ENCODE data around the gene ZSWIM8. TPM values are rescaled to one million over a fixed set of nuclear protein-coding genes. Genes with fewer than 3 reads are reported as not detected.
"Not testable (repeated sequence)": the region's sequence is repeated elsewhere in the genome, so short reads cannot be mapped to it uniquely, and the experiment has no call there.

ZSWIM8 gene
- total RNA-seq, 1 donor from 2014 or later: 91.5 TPM

DNA sequence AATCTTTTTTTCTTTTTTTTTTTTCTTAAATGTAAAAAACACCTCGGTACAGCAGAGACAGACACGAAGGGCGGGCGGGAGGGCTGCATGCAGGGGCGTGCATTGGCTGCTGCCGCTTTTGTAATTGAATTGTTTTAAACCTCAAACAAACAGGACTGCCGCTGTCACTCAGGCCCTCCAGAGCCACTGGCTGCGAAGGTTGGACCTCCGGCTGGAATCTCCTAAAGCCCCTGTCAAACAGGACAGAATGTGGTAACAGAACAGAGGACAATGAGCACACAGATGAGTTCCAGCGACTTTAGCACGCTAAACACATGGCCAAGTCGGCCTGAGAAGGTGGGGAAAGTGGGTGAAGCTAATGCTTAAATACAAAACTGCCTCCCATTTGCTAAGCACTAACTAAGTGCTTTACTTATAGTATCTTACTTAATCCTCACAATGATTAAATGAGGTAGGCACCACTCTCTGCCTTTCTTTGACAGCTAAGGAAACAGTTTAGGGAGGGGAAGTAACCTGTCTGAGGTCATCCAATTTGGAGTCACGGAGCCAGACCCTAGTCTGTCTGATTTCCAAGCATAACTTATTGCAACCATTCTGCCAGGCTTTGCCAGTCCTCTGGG lies 29.0 kb downstream of the ZSWIM8 start:
- DNase-seq (ENCODE audit: low spot score): no peak

DNA sequence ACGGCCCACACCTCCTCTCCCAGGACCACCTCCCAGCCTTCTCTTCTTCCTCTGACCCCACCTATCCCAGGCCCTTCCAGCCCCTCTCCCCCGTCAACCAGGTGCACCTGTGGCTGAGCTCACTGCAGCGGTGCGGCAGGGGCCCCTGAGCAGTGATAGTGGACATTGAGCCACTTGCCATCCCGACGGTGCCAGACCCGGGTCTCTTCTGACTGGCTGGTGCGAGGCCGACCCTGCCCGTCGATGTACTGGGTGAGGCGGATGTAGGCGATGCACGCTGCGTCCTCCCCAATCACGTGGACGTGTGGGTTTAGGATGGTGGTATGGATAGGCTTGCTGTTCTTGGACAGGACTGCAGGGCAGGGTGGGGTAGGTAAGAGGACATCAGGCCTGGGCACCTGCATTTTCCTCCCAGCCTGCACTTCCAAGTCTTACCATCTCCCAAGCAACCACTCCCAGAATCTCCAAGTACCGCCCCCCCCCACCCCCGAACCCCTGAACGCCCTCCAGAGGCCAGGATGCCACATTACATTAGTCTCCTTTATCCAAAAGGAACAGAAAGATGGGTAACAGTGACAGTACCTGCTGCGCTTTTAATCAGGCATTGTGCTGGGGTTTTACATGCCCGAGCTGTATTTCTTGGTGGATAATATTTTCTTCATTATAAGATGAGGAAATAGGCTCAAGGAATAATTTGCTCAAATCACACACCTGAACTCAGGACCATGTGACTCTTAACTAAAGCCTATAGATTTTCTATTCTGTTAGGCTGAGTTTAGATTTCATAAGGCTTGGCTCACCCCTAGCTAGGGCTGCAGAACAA lies 29.7 kb downstream of the ZSWIM8 start:
- DNase-seq (ENCODE audit: low spot score): no peak

DNA sequence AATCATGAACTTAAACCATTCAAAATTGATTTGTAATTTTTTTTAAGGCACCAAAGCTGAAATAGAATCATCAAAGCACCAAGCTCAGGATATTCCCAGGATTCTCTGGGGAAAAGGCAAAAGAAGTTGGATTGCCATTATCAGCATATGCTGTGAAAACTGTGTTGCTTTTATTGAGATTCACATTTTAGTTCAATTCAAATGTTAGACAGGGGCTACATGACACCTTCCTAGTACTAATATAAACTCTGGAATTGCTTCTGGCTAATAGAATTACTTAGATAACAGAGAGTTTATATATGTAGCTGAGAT lies 30.3 kb downstream of the ZSWIM8 start:
- DNase-seq (ENCODE audit: low spot score): no peak

DNA sequence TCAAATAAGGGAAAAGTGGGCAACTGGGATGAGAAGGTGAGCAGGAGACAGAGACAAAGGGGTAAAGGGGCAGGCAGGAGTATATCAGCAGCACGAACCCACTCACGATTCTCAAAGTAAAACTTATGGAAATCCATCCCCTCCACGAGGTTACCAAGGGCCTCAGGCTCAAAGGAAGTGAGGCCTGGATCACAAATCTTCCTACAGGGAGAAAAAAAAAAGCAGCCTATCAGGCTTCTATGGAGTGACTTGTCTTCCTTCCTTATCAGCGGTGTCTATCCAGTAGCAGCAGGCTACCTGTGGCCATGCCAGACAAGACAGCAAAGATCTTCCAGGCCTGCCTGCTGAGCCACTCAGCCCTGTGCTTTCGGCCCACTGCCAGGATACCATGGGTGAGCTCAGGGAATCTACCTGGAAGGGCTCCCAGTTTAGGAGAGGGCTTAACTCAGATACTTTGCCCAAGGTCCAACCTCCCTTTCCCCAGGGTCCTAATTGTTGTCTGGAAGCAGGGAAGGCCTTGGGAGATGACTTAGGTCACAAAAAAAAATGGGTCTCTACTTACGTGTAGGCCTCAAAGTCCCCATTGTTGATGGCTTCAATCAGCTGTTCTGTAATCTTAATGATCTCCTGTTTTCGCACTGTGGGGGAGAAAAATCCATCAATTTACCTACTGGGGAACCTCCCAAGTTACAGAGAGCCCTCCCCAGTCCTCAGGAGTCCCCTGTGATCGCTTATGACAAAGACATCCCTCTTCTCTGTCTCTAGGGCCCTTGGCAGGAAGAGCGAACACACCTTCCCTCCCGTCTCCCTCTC lies 31.7 kb downstream of the ZSWIM8 start:
- no peak for DNase-seq (ENCODE audit: low spot score)

DNA sequence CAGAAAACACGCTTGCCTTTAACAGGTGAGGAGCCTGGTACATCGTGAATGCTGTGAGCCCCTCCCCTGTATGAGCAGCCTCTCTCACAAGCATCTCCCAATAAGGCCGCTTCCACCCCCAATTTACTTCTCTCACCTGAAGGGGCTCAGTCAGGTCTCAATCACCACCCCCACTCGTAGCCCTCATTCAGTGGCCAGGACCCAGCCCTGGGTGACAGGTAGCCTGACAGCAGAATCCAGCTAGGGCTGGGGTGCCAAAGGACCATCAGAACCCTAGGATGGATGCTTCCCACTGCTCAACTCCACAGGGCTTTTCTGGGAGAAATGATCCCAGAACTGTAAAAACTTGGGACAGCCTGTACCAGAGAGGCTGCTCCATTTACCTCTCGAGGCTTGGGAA lies 32.4 kb downstream of the ZSWIM8 start:
- no peak for DNase-seq (ENCODE audit: low spot score)

GRCh38 chr10:73818402-73818801 lies 33.0 kb downstream of the ZSWIM8 start:
- DNase-seq (ENCODE audit: low spot score): no peak

GRCh38 chr10:73819081-73819480 lies 33.7 kb downstream of the ZSWIM8 start:
- DNase-seq (ENCODE audit: low spot score): no peak

DNA sequence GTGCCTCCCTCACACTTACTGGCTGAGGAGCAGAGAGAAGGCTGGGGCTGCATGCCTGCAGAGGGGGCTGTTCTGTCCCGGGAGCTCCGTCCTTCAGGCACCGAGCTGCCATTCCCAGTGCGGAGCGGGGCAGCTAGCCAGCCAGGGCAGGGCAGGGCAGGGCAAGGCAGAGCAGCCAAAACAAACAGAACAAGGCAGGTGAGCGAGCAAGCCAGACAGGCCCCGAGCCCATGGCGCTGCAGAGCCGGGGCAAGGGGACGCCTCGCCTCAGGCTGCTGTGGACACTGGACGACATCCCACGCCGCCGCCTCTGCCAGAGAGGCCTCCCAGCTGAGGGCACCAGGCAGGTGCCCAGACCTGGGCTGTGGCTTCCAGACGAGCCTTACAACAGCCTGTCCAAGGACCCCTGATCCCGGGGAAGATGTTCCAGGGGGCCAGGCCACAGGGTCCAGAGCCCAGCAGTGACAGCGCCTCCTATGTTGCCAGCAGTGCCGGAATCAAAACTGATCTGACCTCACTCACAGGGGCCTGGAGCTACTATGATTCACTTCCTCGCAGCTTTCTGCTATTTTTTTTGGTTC lies 34.2 kb downstream of the ZSWIM8 start:
- no peak for DNase-seq (ENCODE audit: low spot score)

DNA sequence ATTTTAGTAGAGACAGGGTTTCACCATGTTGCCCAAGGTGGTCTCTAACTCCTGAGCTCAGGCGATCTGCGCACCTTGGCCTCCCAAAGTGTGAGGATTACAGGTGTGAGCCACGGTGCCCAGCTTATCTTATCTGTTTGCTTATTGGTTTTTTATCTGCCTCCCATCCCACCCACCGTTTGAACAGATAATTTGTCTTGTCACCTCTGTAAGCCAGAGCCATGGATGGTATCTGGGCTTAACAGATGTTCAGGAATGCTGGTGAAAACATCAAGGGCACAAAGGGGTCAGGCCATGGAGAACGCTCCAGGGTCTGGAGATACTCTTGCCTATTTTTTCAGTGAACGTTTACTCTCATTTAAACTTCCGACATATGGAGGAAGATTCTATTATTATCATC lies 38.0 kb downstream of the ZSWIM8 start:
- no peak for DNase-seq (ENCODE audit: low spot score)

GRCh38 chr10:73824146-73824725 lies 38.8 kb downstream of the ZSWIM8 start:
- no peak for DNase-seq (ENCODE audit: low spot score)

DNA sequence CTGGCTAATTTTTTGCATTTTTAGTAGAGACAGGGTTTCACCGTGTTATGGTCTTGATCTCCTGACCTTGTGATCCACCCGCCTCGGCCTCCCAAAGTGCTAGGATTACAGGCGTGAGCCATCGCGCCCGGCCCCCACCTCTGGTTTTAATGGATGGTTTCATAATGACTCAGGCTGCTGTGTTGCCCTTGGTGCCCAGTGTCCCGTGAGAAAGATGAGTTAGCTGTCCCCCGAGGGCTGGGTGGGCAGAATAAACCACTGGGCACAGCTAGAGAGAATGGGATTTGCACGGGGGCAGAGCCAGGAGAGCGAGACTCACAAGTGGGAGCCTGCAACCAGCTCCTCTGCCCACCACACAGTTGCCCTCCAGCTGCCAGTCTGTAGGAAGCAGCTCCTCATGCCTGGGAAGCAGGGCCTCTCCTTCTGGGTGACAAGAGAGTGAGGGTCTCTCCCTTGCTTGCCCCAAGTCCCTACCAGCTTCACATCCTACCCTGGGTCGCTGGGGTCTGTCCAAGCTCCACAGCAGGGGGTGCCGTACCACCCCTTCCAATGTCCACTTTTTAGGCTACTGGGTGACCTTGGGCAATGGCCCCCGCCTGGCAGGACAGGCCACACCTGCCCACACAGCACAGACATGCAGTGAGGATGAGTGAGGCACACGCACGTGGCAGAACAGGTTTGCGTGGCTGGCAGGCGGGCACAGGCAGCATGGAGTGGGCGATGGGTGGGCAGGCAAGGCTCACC lies 42.1 kb downstream of the ZSWIM8 start:
- no peak for DNase-seq (ENCODE audit: low spot score)

- no peak for DNase-seq (ENCODE audit: low spot score)
Measured at GRCh38 chr10:73828161-73828560, 42.8 kb downstream of the ZSWIM8 start.

GRCh38 chr10:73829090-73829489 lies 43.7 kb downstream of the ZSWIM8 start:
- DNase-seq (ENCODE audit: low spot score): not testable (repeated sequence)

DNA sequence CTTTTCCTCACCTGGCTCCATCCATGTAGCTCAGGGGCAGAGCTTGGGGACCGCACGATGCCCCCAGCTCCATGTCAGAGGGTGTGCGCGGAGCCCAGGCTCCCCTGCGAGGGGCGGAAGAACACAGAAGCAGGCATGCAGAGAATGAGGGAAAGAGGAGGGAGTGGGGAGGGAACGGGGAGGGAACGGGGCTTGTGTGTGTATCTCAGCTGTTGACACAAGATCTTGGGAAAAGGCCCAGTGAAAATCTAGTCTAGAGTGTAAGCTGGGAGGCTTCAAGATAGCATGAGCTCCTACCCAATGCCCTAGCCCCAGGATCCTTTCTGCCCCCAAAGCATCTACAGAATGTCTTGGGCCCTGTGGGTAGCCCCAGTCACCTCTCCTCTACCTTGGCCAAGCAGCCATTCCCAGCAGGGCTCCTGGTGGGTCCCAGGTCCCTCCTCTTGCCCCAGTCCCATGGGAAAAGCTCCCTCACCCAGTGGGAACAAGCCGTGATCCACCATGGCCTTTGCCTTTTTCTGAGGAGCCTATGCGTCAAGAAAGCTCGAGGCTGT lies 51.1 kb downstream of the ZSWIM8 start:
- DNase-seq (ENCODE audit: low spot score): no peak

DNA sequence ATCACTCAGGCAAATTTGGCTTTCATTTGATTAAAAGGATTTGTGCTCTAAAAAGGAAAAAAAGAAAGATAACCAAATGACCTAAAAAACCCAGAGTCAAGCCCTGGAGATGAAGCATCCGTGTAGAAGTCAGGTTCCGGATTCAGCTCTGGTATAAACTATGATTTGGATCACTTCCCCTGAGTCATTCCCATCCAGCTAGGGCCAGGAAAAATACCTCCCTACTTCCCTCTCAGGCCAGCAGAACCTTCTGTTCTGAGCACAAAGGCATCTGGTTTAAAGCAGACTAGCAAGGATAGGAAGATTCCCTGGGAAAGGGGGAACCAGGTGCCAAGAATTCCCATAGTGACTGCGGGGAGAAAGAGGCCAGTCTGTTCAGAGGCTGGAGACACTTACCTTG lies 51.7 kb downstream of the ZSWIM8 start:
- DNase-seq (ENCODE audit: low spot score): no peak

DNA sequence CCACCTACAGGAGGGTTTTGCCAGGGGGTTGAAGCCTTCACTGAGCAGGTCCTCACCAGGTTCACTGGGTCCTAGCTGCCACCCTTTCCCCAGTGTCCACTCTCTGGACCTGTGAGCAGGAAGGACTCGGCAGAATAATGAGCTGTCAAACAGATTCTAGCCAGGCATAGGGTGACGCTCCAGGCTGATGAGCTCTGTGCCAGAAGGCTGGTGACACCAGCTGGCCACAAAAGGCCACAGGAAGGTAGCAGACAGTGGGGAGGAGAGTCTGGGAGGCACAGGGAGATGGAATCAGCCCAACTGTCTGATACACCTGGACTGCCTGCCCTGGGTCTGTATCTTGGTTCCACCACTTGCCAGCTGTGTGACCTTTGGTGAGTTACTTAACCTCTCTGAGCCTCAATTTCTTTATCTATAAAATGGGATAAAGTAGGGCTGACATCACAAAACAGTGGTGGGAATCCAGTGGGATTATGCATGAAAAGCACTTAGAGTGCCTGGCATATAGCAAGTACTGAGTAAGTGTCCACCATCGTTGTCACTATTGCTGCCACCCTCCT lies 52.7 kb downstream of the ZSWIM8 start:
- DNase-seq (ENCODE audit: low spot score): no peak

GRCh38 chr10:73838827-73839226 lies 53.4 kb downstream of the ZSWIM8 start:
- DNase-seq (ENCODE audit: low spot score): no peak

GRCh38 chr10:73839276-73839966 lies 54.0 kb downstream of the ZSWIM8 start:
- DNase-seq (ENCODE audit: low spot score): no peak

GRCh38 chr10:73840056-73840402 lies 54.6 kb downstream of the ZSWIM8 start:
- DNase-seq (ENCODE audit: low spot score): no peak

Data from mesenteric fat pad (tissue), 1 donor.